Large intestine (tissue), 3 donors: ENCODE data around the gene TMPRSS5. TPM values are rescaled to one million over a fixed set of nuclear protein-coding genes. Genes with fewer than 3 reads are reported as not detected.

ENCODE experiments used
- DNase-seq, 2 donors: peaks; one replicate each; pipeline versions ENCODE4 v3.0.0 to v3.0.0-alpha.2; 2013
- H3K27ac ChIP-seq: one replicate; pipeline ENCODE4 v1.5.1; 2013; ENCODE audit warnings: low read length
- H3K27me3 ChIP-seq: 2 replicates; pipeline ENCODE4 v1.6.1; 2013; ENCODE audit warnings: low read length; ENCODE audit not compliant: control insufficient read depth, insufficient read depth
- H3K36me3 ChIP-seq: 2 replicates; pipeline ENCODE4 v1.6.1; 2013; ENCODE audit warnings: low read length; ENCODE audit not compliant: control insufficient read depth, insufficient read depth
- H3K4me1 ChIP-seq: one replicate; pipeline ENCODE4 v1.6.1; 2013; ENCODE audit warnings: low read length; ENCODE audit not compliant: control insufficient read depth, insufficient read depth
- H3K4me3 ChIP-seq: one replicate; pipeline ENCODE4 v1.5.1; 2013; ENCODE audit warnings: low read length
- H3K9me3 ChIP-seq: one replicate; pipeline ENCODE4 v1.6.1; 2013; ENCODE audit warnings: mild to moderate bottlenecking, low read depth, low read length, moderate library complexity; ENCODE audit not compliant: control insufficient read depth
- WGBS: methylation state at CpG from one replicate; pipeline ENCODE4 v1.1.5; 2013; ENCODE audit warnings: low lambda C conversion rate; ENCODE audit not compliant: insufficient coverage; 5-methylcytosine and 5-hydroxymethylcytosine counted together
- polyA plus RNA-seq: library from polyadenylated mRNA; unstranded; fragments of 120-200 nt; gene quantifications from one replicate; pipeline ENCODE4 v1.2.1, GENCODE V29; 2013

Gene TMPRSS5
- polyA plus RNA-seq, 1 donor = 0.75 TPM

GRCh38 chr11:113697756-113698407 lies 8.2 kb downstream of the TMPRSS5 start:
- WGBS = 100% methylated on average over 2 of the region's 7 CpGs
- DNase-seq = no peak
- no peaks in the 10 kb centered on the region for H3K9me3 ChIP-seq

DNA sequence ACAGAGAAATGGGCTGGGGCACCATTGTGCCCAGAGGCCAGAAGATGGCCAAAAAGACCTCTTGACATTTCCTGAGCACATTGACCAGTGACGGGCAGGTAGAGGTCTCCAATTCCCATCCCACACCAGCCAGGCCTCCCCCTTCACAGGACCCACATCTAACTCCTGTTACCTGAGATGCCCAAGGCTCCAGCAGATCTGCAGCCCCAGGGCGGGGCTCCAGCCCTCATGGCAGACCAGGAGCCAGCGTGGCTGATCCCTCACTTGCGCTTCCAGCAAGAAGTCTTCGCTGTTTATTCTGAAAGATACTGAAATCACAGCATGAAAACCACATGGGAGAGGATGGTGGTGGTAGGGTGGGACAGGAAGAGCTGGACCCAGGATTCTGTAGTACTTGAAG lies 9.0 kb downstream of the TMPRSS5 start:
- no peak for DNase-seq
- Histone ChIP-seq H3K27ac (no peak overlapping the region), H3K4me3 (no peak overlapping the region), H3K9me3 (no peaks in the 10 kb centered on the region), H3K27me3 (no peaks in the 10 kb centered on the region), H3K4me1 (no peaks in the 10 kb centered on the region), H3K36me3 (no peaks in the 10 kb centered on the region)
- WGBS = no CpG with 5 or more reads among the region's 5 CpGs

More at GRCh38 chr11:113697756-113698407, 8.2 kb downstream of the TMPRSS5 start:
- H3K27me3 ChIP-seq = no peaks in the 10 kb centered on the region
- no peak overlapping the region for H3K4me3 ChIP-seq
- H3K36me3 ChIP-seq = no peaks in the 10 kb centered on the region
- no peaks in the 10 kb centered on the region for H3K4me1 ChIP-seq
- H3K27ac ChIP-seq = no peak overlapping the region

DNA sequence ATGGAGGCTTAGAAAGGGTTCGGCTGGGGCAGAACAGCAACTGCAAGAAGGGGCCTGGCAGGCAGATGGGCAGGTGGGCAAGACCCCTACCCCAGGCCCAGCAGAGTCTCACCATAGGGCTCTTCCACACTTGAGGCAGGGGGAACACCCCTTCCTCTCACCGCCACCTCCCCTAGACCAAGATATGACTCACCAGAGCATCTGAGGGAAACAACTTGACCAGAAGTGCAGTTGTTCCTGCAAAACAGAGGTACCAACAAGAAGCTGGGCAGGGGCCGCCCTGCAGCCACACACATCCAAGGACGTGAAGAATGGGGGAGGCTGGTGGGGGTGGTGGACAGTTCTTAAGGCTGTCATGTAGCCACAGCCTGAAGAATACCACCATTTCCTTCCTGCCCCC lies 10.9 kb downstream of the TMPRSS5 start:
- no peak overlapping the region for H3K4me3 ChIP-seq
- WGBS = no CpG with 5 or more reads among the region's 4 CpGs
- no peak overlapping the region for H3K27ac ChIP-seq
- H3K9me3 ChIP-seq = no peaks in the 10 kb centered on the region
- H3K27me3 ChIP-seq = no peaks in the 10 kb centered on the region
- H3K4me1 ChIP-seq = peaks cover 9% of the 10 kb centered on the region
- no peak for DNase-seq
- H3K36me3 ChIP-seq = no peaks in the 10 kb centered on the region

GRCh38 chr11:113694390-113694789 lies 11.7 kb downstream of the TMPRSS5 start:
- H3K27me3 ChIP-seq = no peaks in the 10 kb centered on the region
- H3K9me3 ChIP-seq = peaks cover 3% of the 10 kb centered on the region
- DNase-seq = no peak
- H3K4me1 ChIP-seq = peaks cover 11% of the 10 kb centered on the region
- no peaks in the 10 kb centered on the region for H3K36me3 ChIP-seq
- no CpG with 5 or more reads among the region's 12 CpGs for WGBS
- H3K4me3 ChIP-seq = no peak overlapping the region
- no peak overlapping the region for H3K27ac ChIP-seq

- H3K27me3 ChIP-seq = no peaks in the 10 kb centered on the region
- no peak for DNase-seq
- WGBS = no CpG with 5 or more reads among the region's 13 CpGs
- H3K27ac ChIP-seq = no peak overlapping the region
- H3K36me3 ChIP-seq = no peaks in the 10 kb centered on the region
- H3K9me3 ChIP-seq = peaks cover 3% of the 10 kb centered on the region
- H3K4me1 ChIP-seq = peaks cover 11% of the 10 kb centered on the region
- H3K4me3 ChIP-seq = no peak overlapping the region
Measured at GRCh38 chr11:113693030-113693429, 13.1 kb downstream of the TMPRSS5 start.

- Histone ChIP-seq H3K36me3 (no peaks in the 10 kb centered on the region), H3K27me3 (no peaks in the 10 kb centered on the region), H3K27ac (peak overlapping the region; percentile 9), H3K4me3 (no peak overlapping the region), H3K9me3 (peaks cover 3% of the 10 kb centered on the region), H3K4me1 (peaks cover 14% of the 10 kb centered on the region)
- no CpG with 5 or more reads among the region's 15 CpGs for WGBS
- peak; percentile 80 to 87 for DNase-seq
Measured at GRCh38 chr11:113690619-113691569, 15.2 kb downstream of the TMPRSS5 start.

- peak overlapping the region; percentile 9 for H3K27ac ChIP-seq
- peaks cover 3% of the 10 kb centered on the region for H3K9me3 ChIP-seq
- H3K27me3 ChIP-seq = no peaks in the 10 kb centered on the region
- H3K36me3 ChIP-seq = no peaks in the 10 kb centered on the region
- H3K4me1 ChIP-seq = peaks cover 17% of the 10 kb centered on the region
- 88% methylated on average over 3 of the region's 19 CpGs for WGBS
- no peak for DNase-seq
- H3K4me3 ChIP-seq = no peak overlapping the region
Measured at GRCh38 chr11:113689768-113690618, 16.1 kb downstream of the TMPRSS5 start.

DNA sequence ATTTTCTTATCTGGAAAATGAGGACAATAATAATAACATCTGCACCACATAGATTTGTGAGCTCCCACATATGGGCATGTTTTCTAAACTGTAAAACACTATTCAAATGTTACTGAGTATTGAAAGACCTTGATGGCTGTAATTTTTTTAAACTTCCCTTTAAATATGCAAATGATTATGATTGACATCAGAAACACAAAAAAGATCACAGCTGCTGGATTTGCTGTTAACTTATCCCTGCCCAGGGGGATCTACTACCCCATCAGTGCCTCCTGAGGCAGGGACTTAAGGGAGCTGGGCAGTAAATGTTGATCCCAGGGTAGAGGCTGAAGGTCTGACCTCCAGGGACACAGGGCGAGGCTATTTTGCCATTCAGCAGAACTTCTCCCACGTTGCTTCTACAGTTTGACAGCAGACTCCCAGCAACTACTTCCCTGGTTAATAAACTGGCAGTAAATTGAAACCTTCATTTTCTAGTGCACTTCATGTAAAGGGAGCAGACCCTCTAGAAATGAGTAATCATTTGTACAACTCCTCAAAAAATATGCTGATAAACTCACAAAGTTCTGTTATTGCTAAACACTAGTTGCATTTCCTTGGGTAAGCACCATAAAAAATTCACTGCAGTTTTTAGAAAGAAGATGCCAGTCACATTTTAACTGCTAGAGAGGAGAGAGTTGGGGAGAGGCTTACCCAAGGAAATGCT lies 20.3 kb downstream of the TMPRSS5 start:
- 17% methylated on average over 1 of the region's 2 CpGs for WGBS
- Histone ChIP-seq H3K4me1 (peaks cover 14% of the 10 kb centered on the region), H3K4me3 (no peak overlapping the region), H3K27ac (no peak overlapping the region), H3K9me3 (peaks cover 3% of the 10 kb centered on the region), H3K36me3 (no peaks in the 10 kb centered on the region), H3K27me3 (no peaks in the 10 kb centered on the region)
- peak in 1 of 2 donors; percentile 26 for DNase-seq

- no CpG with 5 or more reads among the region's 5 CpGs for WGBS
- Histone ChIP-seq H3K4me3 (no peak overlapping the region), H3K4me1 (peaks cover 6% of the 10 kb centered on the region), H3K27ac (no peak overlapping the region), H3K27me3 (no peaks in the 10 kb centered on the region), H3K36me3 (no peaks in the 10 kb centered on the region), H3K9me3 (peaks cover under 1% of the 10 kb centered on the region)
- DNase-seq = no peak
Measured at GRCh38 chr11:113684496-113684895, 21.6 kb downstream of the TMPRSS5 start.
